ENCODE measurements around the gene EFNA3.

DNA sequence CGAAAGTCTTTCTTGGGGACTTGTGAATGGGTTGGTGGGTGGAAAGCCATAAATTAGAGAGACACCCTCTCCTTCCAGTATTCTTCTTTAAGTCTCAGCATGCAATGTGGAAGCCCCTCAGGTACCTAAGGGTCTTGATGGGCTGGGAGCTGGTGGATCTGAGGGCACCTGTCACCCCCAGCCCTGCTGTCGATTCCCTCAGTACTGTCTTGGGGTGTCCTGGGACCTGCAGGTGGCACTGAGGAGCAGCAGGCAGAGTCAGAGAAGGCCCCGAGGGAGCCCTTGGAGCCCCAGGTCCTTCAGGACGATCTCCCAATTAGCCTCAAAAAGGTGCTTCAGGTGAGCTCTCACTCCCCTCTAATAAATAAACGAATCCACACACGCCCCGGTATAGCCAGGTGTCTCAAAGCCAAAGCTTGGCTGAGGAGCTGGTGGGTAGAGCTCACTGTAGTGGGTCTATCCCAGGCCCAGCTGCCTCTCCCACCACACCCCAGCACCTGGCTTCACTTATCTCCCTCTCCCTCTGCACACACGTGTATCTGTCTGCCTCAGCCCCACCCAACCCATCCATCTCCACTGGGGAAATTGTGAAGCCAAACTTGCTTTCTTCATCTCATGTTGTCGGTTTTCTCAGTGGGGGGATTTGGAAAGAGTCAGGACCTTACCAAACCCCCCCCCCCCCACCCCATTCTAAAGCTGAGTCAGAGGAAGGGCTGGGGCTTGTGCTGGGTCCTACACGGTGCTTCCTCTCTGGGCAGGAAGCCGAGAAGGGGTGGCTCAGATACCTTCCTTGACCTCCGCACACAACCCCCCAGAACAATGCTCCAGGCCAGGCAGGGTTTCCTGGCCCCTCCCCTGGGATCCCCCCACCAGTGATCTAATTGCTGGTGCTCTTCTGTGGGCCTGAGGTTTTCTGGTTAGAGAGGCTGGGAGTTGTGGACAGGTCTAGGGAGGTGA lies 25.9 kb upstream of the EFNA3 start:
- TF ChIP-seq, protein P1, sequence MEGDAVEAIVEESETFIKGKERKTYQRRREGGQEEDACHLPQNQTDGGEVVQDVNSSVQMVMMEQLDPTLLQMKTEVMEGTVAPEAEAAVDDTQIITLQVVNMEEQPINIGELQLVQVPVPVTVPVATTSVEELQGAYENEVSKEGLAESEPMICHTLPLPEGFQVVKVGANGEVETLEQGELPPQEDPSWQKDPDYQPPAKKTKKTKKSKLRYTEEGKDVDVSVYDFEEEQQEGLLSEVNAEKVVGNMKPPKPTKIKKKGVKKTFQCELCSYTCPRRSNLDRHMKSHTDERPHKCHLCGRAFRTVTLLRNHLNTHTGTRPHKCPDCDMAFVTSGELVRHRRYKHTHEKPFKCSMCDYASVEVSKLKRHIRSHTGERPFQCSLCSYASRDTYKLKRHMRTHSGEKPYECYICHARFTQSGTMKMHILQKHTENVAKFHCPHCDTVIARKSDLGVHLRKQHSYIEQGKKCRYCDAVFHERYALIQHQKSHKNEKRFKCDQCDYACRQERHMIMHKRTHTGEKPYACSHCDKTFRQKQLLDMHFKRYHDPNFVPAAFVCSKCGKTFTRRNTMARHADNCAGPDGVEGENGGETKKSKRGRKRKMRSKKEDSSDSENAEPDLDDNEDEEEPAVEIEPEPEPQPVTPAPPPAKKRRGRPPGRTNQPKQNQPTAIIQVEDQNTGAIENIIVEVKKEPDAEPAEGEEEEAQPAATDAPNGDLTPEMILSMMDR (IDR thresholded peaks at IDR 0.05): peak in 2 of 3 experiments; percentile 7 to 22
- TF ChIP-seq POLR2A (IDR thresholded peaks at IDR 0.05; ENCODE audit: low read depth): no peak
- peak in 1 of 2 donors; percentile 9 for TF ChIP-seq POLR2AphosphoS5 (IDR thresholded peaks at IDR 0.05)
- no peak for TF ChIP-seq EP300 (IDR thresholded peaks at IDR 0.05)

All from esophagus muscularis mucosa (tissue), 4 donors.